Activated B cell treated with CpG ODN at 0.5 μM for 24 hours (primary cell): Measurements from ENCODE around the gene CAMTA1. TPM values are rescaled to one million over a fixed set of nuclear protein-coding genes. Genes with fewer than 3 reads are reported as not detected.

Source experiments
- ATAC-seq: fragments of 200-7000 bp; cut with Tn5 transposase; one replicate; pipeline ENCODE4 v1.10.0; 2021; ENCODE audit warnings: low read depth, mild to moderate bottlenecking, moderate library complexity
- CTCF ChIA-PET: fragments of 350-600 bp; sonication (Branson Sonifier 250); formaldehyde crosslinking; loops from one replicate; lab custom pipeline; 2021; ENCODE audit warnings: antibody characterized with exemption; lab: Charles Lee
- POLR2A ChIA-PET: fragments of 350-600 bp; sonication (Branson Sonifier 250); formaldehyde crosslinking; loops from one replicate; lab custom pipeline; 2021; ENCODE audit warnings: antibody characterized with exemption; lab: Charles Lee
- DNase-seq: peaks from one replicate; pipeline ENCODE4 v3.0.0; 2022
- H3K27ac Mint-ChIP-seq: one replicate; pipeline ENCODE4 v1.8.0; 2020; ENCODE audit warnings: mixed read lengths
- H3K27me3 Mint-ChIP-seq: one replicate; pipeline ENCODE4 v1.8.0; 2021; ENCODE audit warnings: mixed read lengths
- H3K36me3 Mint-ChIP-seq: one replicate; pipeline ENCODE4 v1.8.0; 2021; ENCODE audit warnings: low read depth, mixed read lengths
- H3K4me1 Mint-ChIP-seq: one replicate; pipeline ENCODE4 v1.8.0; 2021; ENCODE audit warnings: mixed read lengths
- H3K4me3 Mint-ChIP-seq: one replicate; pipeline ENCODE4 v1.8.0; 2020; ENCODE audit warnings: mild to moderate bottlenecking, mixed read lengths
- H3K9me3 Mint-ChIP-seq: one replicate; pipeline ENCODE4 v1.8.0; 2020; ENCODE audit warnings: mixed read lengths
- intact Hi-C: fragments of 100-400 bp; cut with micrococcal nuclease; formaldehyde crosslinking; loops from one replicate; pipeline ENCODE4 v1.15.1; 2024
- total RNA-seq: library from RNA; stranded (reverse); gene quantifications from 2 replicates; pipeline ENCODE4 v1.2.3, GENCODE V29; 2022
- TF ChIP-seq, protein P1 (sequence below): fragments of 200-600 bp; IDR thresholded peaks from one replicate; pipeline ENCODE4 v1.8.0; 2022; ENCODE audit warnings: antibody characterized with exemption, mild to moderate bottlenecking

The CAMTA1 gene
- total RNA-seq, 1 donor from 2014 or later, result 49.8 TPM

DNA sequence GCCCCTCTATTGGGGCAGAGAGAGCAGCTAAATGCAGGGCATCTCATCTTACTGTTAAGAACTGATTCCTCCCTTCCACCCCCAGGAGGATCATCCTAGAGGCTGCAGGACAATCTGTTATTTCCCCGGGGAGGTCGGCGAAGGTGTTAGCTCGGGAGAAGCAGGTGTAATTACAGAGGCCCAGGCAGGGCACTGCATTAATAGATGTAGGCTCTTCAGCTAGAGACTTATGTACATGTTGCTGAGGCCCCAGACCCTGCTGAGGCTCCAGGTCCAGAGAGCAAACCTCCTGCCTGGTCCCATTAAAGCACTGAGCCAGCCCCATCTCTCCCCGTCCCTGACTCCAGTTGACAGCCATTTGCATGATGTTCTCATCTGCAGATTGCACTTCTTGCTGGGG is 665.6 kb downstream of the CAMTA1 start:
- H3K9me3 Mint-ChIP-seq, result no peaks in the 10 kb centered on the region
- no peaks in the 10 kb centered on the region for H3K36me3 Mint-ChIP-seq
- no peak overlapping the region for H3K27ac Mint-ChIP-seq
- TF ChIP-seq, protein P1, sequence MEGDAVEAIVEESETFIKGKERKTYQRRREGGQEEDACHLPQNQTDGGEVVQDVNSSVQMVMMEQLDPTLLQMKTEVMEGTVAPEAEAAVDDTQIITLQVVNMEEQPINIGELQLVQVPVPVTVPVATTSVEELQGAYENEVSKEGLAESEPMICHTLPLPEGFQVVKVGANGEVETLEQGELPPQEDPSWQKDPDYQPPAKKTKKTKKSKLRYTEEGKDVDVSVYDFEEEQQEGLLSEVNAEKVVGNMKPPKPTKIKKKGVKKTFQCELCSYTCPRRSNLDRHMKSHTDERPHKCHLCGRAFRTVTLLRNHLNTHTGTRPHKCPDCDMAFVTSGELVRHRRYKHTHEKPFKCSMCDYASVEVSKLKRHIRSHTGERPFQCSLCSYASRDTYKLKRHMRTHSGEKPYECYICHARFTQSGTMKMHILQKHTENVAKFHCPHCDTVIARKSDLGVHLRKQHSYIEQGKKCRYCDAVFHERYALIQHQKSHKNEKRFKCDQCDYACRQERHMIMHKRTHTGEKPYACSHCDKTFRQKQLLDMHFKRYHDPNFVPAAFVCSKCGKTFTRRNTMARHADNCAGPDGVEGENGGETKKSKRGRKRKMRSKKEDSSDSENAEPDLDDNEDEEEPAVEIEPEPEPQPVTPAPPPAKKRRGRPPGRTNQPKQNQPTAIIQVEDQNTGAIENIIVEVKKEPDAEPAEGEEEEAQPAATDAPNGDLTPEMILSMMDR, result no peak
- ATAC-seq, result no peak
- POLR2A ChIA-PET, result no interaction called here
- H3K4me3 Mint-ChIP-seq, result no peak overlapping the region
- intact Hi-C loops, result no loop called here
- H3K27me3 Mint-ChIP-seq, result no peaks in the 10 kb centered on the region
- H3K4me1 Mint-ChIP-seq, result no peaks in the 10 kb centered on the region
- no peak for DNase-seq
- CTCF ChIA-PET, result no interaction called here

DNA sequence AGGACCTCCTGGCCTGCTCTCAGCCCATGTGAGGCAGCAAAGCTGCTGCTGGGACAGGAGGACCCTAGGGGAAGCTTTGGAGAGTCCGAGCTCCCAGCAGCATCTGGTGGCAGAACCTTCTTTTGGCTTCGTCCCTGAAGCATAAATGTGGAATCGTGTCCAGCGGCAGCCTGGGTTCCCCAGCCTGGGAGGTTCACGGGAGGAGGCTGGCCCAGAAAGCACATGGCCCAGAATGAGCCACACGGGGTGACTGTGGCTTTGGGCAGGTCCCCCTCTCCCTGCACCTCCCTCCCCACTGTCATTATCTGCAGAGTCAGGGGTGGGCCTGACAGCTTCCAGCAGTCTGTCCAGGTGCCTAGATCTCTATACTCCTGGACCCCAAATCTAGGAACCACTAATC is 667.8 kb downstream of the CAMTA1 start:
- intact Hi-C loops, result no loop called here
- POLR2A ChIA-PET, result no interaction called here
- TF ChIP-seq, protein P1, result no peak

DNA sequence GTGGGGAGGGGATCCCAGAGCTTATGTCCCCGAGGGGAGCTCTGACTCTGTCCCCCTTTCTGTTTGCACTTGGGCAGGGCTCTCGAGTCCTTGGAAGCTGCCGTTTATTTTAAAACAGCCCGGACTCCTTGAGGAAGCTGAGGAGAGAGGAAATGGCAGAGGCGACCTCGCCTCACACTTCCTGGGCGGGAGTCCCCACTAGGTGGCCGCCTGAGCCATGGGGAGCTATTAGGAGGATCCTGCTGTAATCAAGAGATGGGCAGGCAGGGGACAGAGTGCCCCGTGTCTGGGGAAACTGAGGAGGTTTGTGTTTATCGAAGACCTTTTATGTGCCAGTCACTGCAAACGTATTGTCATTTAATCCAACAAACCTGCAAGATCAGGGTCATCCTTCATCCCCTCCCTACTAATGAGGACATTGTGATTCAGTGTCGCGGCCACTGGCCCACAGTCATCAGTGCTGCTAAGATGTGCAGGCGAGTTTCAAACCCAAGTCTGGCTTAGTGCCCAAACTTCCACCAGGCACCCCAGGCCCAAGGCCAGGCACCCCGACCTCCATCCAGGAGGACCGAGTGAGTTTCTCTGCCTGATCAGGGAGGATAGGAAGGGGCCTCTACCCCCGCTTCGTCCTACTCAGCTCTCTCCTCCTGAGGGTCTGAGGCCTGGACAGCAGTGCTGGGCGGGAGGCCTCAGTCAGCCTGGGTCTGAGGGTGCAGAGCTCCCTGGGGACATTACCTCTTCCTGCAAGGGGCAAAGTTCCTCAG is 669.0 kb downstream of the CAMTA1 start:
- Mint-ChIP-seq H3K4me3 (no peak overlapping the region), H3K9me3 (no peaks in the 10 kb centered on the region), H3K27me3 (peaks cover 2% of the 10 kb centered on the region), H3K27ac (no peak overlapping the region), H3K4me1 (no peaks in the 10 kb centered on the region), H3K36me3 (no peaks in the 10 kb centered on the region)
- intact Hi-C loops, result no loop called here
- POLR2A ChIA-PET, result no interaction called here
- CTCF ChIA-PET, result no interaction called here
- DNase-seq (no peak), ATAC-seq (no peak)
- TF ChIP-seq, protein P1, result no peak

More for the DNA sequence above, 667.8 kb downstream of the CAMTA1 start:
- peaks cover under 1% of the 10 kb centered on the region for H3K27me3 Mint-ChIP-seq
- CTCF ChIA-PET, result no interaction called here
- no peaks in the 10 kb centered on the region for H3K9me3 Mint-ChIP-seq
- H3K4me1 Mint-ChIP-seq, result no peaks in the 10 kb centered on the region
- H3K27ac Mint-ChIP-seq, result no peak overlapping the region
- H3K4me3 Mint-ChIP-seq, result no peak overlapping the region
- H3K36me3 Mint-ChIP-seq, result no peaks in the 10 kb centered on the region
- no peak for DNase-seq
- no peak for ATAC-seq

DNA sequence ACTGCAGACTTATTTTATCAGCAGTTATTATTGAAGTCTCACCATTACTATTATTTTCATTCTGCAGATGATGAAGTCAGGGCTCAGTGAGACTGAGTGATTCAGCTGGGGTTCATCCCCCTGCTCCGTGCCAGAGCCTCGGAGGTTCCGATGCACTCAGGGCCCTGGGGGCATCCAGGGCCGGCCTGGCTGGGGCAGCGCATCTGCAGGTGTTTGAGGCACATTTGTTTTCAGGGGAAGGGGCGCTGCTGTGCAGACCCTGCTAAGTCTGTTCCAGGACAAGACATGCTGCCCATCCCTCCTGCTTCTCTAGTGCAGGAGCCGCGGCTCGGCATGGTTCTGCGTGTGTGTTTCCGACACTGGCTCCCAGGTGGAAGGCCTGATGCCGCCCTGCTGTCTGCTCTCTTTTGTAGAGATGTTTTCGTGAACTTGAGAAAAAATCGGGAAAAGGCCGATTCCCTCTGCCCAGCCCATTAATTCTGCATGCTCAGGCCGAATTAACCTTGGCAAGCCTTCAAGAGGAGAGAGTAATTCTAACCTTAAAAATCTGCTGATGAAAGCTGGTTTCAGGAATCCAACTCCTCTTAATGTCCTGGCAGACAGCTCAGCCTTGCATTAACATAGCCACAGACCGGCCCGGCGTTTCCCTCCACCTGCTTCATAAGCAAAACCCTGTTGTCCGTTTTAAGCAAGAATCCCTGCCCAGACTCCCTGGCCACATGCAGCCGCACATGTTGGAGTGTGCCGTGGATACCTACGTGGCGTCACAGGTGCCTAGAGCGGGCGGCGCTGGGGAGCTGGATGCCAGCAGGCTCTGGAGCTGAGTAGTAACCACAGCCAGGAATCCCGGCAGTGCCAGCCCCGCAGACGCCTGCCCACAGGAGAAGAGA is 669.9 kb downstream of the CAMTA1 start:
- CTCF ChIA-PET, result no interaction called here
- no peaks in the 10 kb centered on the region for H3K36me3 Mint-ChIP-seq
- no peak overlapping the region for H3K4me3 Mint-ChIP-seq
- POLR2A ChIA-PET, result no interaction called here
- no peaks in the 10 kb centered on the region for H3K4me1 Mint-ChIP-seq
- ATAC-seq (no peak), DNase-seq (no peak)
- TF ChIP-seq, protein P1, result no peak
- intact Hi-C loops, result no loop called here
- no peaks in the 10 kb centered on the region for H3K9me3 Mint-ChIP-seq
- peaks cover 2% of the 10 kb centered on the region for H3K27me3 Mint-ChIP-seq
- H3K27ac Mint-ChIP-seq, result no peak overlapping the region
